HEK293 (cell line): ENCODE results near the gene DPYSL4.

Experiments used
- CTCF ChIA-PET: fragments of 350-600 bp; formaldehyde crosslinking; extraction: SDS; loops from one replicate; lab custom pipeline; 2021; ENCODE audit warnings: antibody characterized with exemption; lab: Yijun Ruan, JAX
- POLR2A ChIA-PET: fragments of 300-600 bp; formaldehyde crosslinking; extraction: SDS; loops from one replicate; lab custom pipeline; 2020; ENCODE audit warnings: antibody characterized with exemption, inconsistent platforms; lab: Yijun Ruan, JAX
- H3K27ac ChIP-seq: fragments of 200-500 bp; sonication (Bioruptor generic); 2 replicates; pipeline ENCODE4 v1.5.1; 2014; ENCODE audit warnings: low read depth, low read length, control low read depth, inconsistent platforms; ENCODE audit errors: extremely low read depth
- H3K36me3 ChIP-seq, 2 experiments: fragments of 200-500 bp in 1 of 2; sonication (Bioruptor generic) in 1 of 2; 1 replicate in 1 of 2; 2 replicates in 1 of 2; pipeline ENCODE4 v1.5.1; 2014 to 2017; ENCODE audit warnings: inconsistent platforms in 2 of 2, low read length in 2 of 2; ENCODE audit not compliant: control insufficient read depth in 2 of 2, insufficient read depth in 1 of 2
- H3K4me1 ChIP-seq: fragments of 200-500 bp; sonication (Bioruptor generic); 2 replicates; pipeline ENCODE4 v1.5.1; 2014; ENCODE audit warnings: mild to moderate bottlenecking, low read length, inconsistent platforms; ENCODE audit not compliant: control insufficient read depth, insufficient read depth
- H3K4me3 ChIP-seq: 2 replicates; pipeline ENCODE4 v1.5.1; 2011; ENCODE audit warnings: low read depth, mild to moderate bottlenecking, control low read depth, low read length, moderate library complexity
- H3K9me3 ChIP-seq: fragments of 200-500 bp; sonication (Bioruptor generic); 2 replicates; pipeline ENCODE4 v1.5.1; 2014; ENCODE audit warnings: low read depth, low read length, inconsistent platforms; ENCODE audit not compliant: control insufficient read depth, insufficient read depth
- ATF2 ChIP-seq: fragments of 450-650 bp; formaldehyde crosslinking; IDR thresholded peaks from 2 replicates; pipeline ENCODE4 v1.5.1; 2016; ENCODE audit warnings: missing biosample characterization, missing genetic modification characterization, low read depth
- EGR2 ChIP-seq: fragments of 450-650 bp; formaldehyde crosslinking; IDR thresholded peaks from 2 replicates; pipeline ENCODE4 v1.5.1; 2016; ENCODE audit warnings: low read depth, missing biosample characterization, missing genetic modification characterization
- GLIS2 ChIP-seq: fragments of 450-650 bp; formaldehyde crosslinking; IDR thresholded peaks from 2 replicates; pipeline ENCODE4 v1.5.1; 2016; ENCODE audit warnings: missing biosample characterization, missing genetic modification characterization
- KLF10 ChIP-seq: fragments of 450-650 bp; IDR thresholded peaks from 2 replicates; pipeline ENCODE4 v1.5.1; 2018; ENCODE audit warnings: missing biosample characterization, mild to moderate bottlenecking, missing genetic modification characterization
- KLF17 ChIP-seq: fragments of 450-650 bp; formaldehyde crosslinking; IDR thresholded peaks from 2 replicates; pipeline ENCODE4 v1.5.1; 2016; ENCODE audit warnings: missing biosample characterization, missing genetic modification characterization
- KLF7 ChIP-seq: fragments of 450-650 bp; formaldehyde crosslinking; IDR thresholded peaks from 2 replicates; pipeline ENCODE4 v1.5.1; 2016; ENCODE audit warnings: missing biosample characterization, missing genetic modification characterization, borderline replicate concordance
- KLF9 ChIP-seq: fragments of 450-650 bp; formaldehyde crosslinking; IDR thresholded peaks from 2 replicates; pipeline ENCODE4 v1.5.1; 2016; ENCODE audit warnings: missing biosample characterization, missing genetic modification characterization, low read depth
- MZF1 ChIP-seq: fragments of 450-650 bp; formaldehyde crosslinking; IDR thresholded peaks from 2 replicates; pipeline ENCODE4 v1.5.1; 2017; ENCODE audit warnings: missing biosample characterization, missing genetic modification characterization, borderline replicate concordance
- PATZ1 ChIP-seq: fragments of 450-650 bp; formaldehyde crosslinking; IDR thresholded peaks from 2 replicates; pipeline ENCODE4 v1.5.1; 2016; ENCODE audit warnings: missing biosample characterization, missing genetic modification characterization
- PRDM10 ChIP-seq: fragments of 450-650 bp; formaldehyde crosslinking; IDR thresholded peaks from 2 replicates; pipeline ENCODE4 v1.5.1; 2016; ENCODE audit warnings: missing biosample characterization, missing genetic modification characterization
- ZBTB1 ChIP-seq: fragments of 450-650 bp; formaldehyde crosslinking; IDR thresholded peaks from 2 replicates; pipeline ENCODE4 v1.5.1; 2016; ENCODE audit warnings: missing biosample characterization, missing genetic modification characterization
- ZNF138 ChIP-seq: fragments of 450-650 bp; formaldehyde crosslinking; IDR thresholded peaks from 2 replicates; pipeline ENCODE4 v1.5.1; 2016; ENCODE audit warnings: missing biosample characterization, missing genetic modification characterization, borderline replicate concordance
- ZNF169 ChIP-seq: fragments of 450-650 bp; formaldehyde crosslinking; IDR thresholded peaks from 2 replicates; pipeline ENCODE4 v1.5.1; 2016; ENCODE audit warnings: missing biosample characterization, missing genetic modification characterization
- ZNF19 ChIP-seq: fragments of 450-650 bp; formaldehyde crosslinking; IDR thresholded peaks from 2 replicates; pipeline ENCODE4; 2016; ENCODE audit warnings: missing biosample characterization, missing genetic modification characterization, low read depth
- ZNF2 ChIP-seq: fragments of 450-650 bp; formaldehyde crosslinking; IDR thresholded peaks from 2 replicates; pipeline ENCODE4 v1.5.1; 2016; ENCODE audit warnings: missing biosample characterization, missing genetic modification characterization
- ZNF211 ChIP-seq: fragments of 450-650 bp; formaldehyde crosslinking; IDR thresholded peaks from 2 replicates; pipeline ENCODE4 v1.5.1; 2016; ENCODE audit warnings: low read depth, missing biosample characterization, missing genetic modification characterization
- ZNF223 ChIP-seq: fragments of 450-650 bp; formaldehyde crosslinking; IDR thresholded peaks from 2 replicates; pipeline ENCODE4 v1.5.1; 2016; ENCODE audit warnings: missing biosample characterization, missing genetic modification characterization
- ZNF341 ChIP-seq: fragments of 450-650 bp; formaldehyde crosslinking; IDR thresholded peaks from 2 replicates; pipeline ENCODE4; 2016; ENCODE audit warnings: low read depth, missing biosample characterization, missing genetic modification characterization
- ZNF433 ChIP-seq: fragments of 450-650 bp; formaldehyde crosslinking; IDR thresholded peaks from 2 replicates; pipeline ENCODE4 v1.5.1; 2016; ENCODE audit warnings: missing biosample characterization, missing genetic modification characterization, low read depth
- ZNF639 ChIP-seq: fragments of 450-650 bp; formaldehyde crosslinking; IDR thresholded peaks from 2 replicates; pipeline ENCODE4 v1.5.1; 2016; ENCODE audit warnings: missing biosample characterization, missing genetic modification characterization
- ZNF837 ChIP-seq: fragments of 450-650 bp; formaldehyde crosslinking; IDR thresholded peaks from 2 replicates; pipeline ENCODE4 v1.5.1; 2016; ENCODE audit warnings: missing biosample characterization, missing genetic modification characterization

DPYSL4 gene

GRCh38 chr10:132241086-132241485 lies 54.3 kb downstream of the DPYSL4 start (continued):
- no peak for TF ChIP-seq ZNF138 (tag by site-specific recombination)
- TF ChIP-seq EGR2 (tag by site-specific recombination), result no peak
- no peak for TF ChIP-seq ZNF837 (tag by site-specific recombination)
- no peak for TF ChIP-seq ATF2
- TF ChIP-seq ZBTB1 (tag by site-specific recombination), result no peak
- TF ChIP-seq, all 188 proteins: peak for 0

GRCh38 chr10:132241496-132241895 lies 54.7 kb downstream of the DPYSL4 start:
- Histone ChIP-seq H3K4me3 (no peak overlapping the region), H3K36me3 (no peaks in the 10 kb centered on the region), H3K9me3 (no peaks in the 10 kb centered on the region), H3K27ac (no peak overlapping the region), H3K4me1 (no peaks in the 10 kb centered on the region)
- CTCF ChIA-PET, result interaction anchor here (0.9 to 1.1 kb wide), 2 partner anchors 29 to 107 kb away, joined by 3 read pairs; no protein-coding TSS in a partner anchor
- POLR2A ChIA-PET, result no interaction called here
- TF ChIP-seq KLF9 (tag by site-specific recombination) (no peak), ZNF2 (no peak), ZNF223 (tag by site-specific recombination) (no peak), PATZ1 (tag by site-specific recombination) (no peak), ZNF211 (tag by site-specific recombination) (no peak), ZNF433 (no peak), GLIS2 (tag by site-specific recombination) (no peak), KLF7 (tag by site-specific recombination) (no peak), ZNF639 (tag by site-specific recombination) (no peak), MZF1 (no peak)

- CTCF ChIA-PET, result interaction anchor here (0.9 to 1.1 kb wide), 2 partner anchors 30 to 106 kb away, joined by 3 read pairs; no protein-coding TSS in a partner anchor
- H3K36me3 ChIP-seq, result no peaks in the 10 kb centered on the region
- TF ChIP-seq KLF17 (no peak), KLF10 (tag by site-specific recombination) (no peak), PRDM10 (0 out of 2 replicates have a peak, but pooled peaks have one; percentile 16), ZNF341 (tag by site-specific recombination) (peak; percentile 51; the same call in 1 of the 2 replicates), ZNF19 (tag by site-specific recombination) (no peak), ZNF169 (tag by site-specific recombination) (no peak), KLF7 (tag by site-specific recombination) (no peak)
Measured at GRCh38 chr10:132242103-132242840, 55.5 kb downstream of the DPYSL4 start.

More at GRCh38 chr10:132242103-132242840, 55.5 kb downstream of the DPYSL4 start:
- no peaks in the 10 kb centered on the region for H3K4me1 ChIP-seq
- no peaks in the 10 kb centered on the region for H3K9me3 ChIP-seq
- H3K4me3 ChIP-seq, result no peak overlapping the region
- POLR2A ChIA-PET, result no interaction called here
- H3K27ac ChIP-seq, result no peak overlapping the region
